K562 (cell line): ENCODE results near the gene PRSS21. TPM values are rescaled to one million over a fixed set of nuclear protein-coding genes. Genes with fewer than 3 reads are reported as not detected.

Experiments
- FIP1L1 ChIP-seq: fragments of 200-400 bp; formaldehyde crosslinking; IDR thresholded peaks from 2 replicates; pipeline ENCODE4 v1.6.1; 2018; ENCODE audit warnings: mild to moderate bottlenecking, low read depth, low read length; ENCODE audit not compliant: poor library complexity, severe bottlenecking
- GTF2F1 ChIP-seq: IDR thresholded peaks from 2 replicates; pipeline ENCODE4 v1.6.1; 2011; ENCODE audit warnings: low read depth, low read length, improper control_type of control experiment
- HEY1 ChIP-seq: fragments of 250-450 bp; sonication (Bioruptor Pico); IDR thresholded peaks from 2 replicates; pipeline ENCODE4 v1.5.0; 2020; ENCODE audit warnings: mild to moderate bottlenecking, moderate library complexity, borderline replicate concordance
- NEUROD1 ChIP-seq: fragments of 150-350 bp; IDR thresholded peaks from 2 replicates; pipeline ENCODE4 v1.6.1; 2014; ENCODE audit warnings: borderline replicate concordance, low read length, low read depth; ENCODE audit not compliant: partially characterized antibody
- ZNF707 ChIP-seq: fragments of 250-450 bp; sonication (Bioruptor Pico); conservative IDR thresholded peaks from 2 replicates; pipeline ENCODE4 v1.8.0; 2022; ENCODE audit warnings: inconsistent platforms, mild to moderate bottlenecking, moderate library complexity
- polyA plus RNA-seq, 8 experiments: library from polyadenylated mRNA; depleted of rRNA in 4 of 8; stranded (reverse) in 5 of 8; unstranded in 3 of 8; fragments of >200 nt; fragmentation: Nextera tagmentation in 2 of 8; fragmentation: Illumina TruSeq in 1 of 8; extraction: Ambion mirVana in 2 of 8; extraction: Trizol in 1 of 8; gene quantifications; 2 replicates each; pipeline versions ENCODE4 v1.2.1 to v1.2.3, GENCODE V29; 2011 to 2014; ENCODE audit warnings: inconsistent platforms in 1 of 8, missing spikeins in 1 of 8
- total RNA-seq, 7 experiments: library from RNA; depleted of rRNA in 6 of 7; stranded (reverse); fragments of >200 nt in 6 of 7; fragmentation: Illumina TruSeq in 2 of 7; extraction: Trizol in 2 of 7; gene quantifications; 2 replicates each; pipeline versions ENCODE4 v1.2.1 to v1.2.3, GENCODE V29; 2011 to 2021; ENCODE audit warnings: low replicate concordance in 1 of 7
- TF ChIP-seq, protein P1 (sequence below), 3 experiments: fragments of 200-800 bp in 1 of 3; fragments of 250-450 bp in 1 of 3; fragments of 450-650 bp in 1 of 3; sonication (Bioruptor Pico) in 1 of 3; sonication (Bioruptor generic) in 1 of 3; formaldehyde crosslinking in 1 of 3; IDR thresholded peaks; 2 replicates each; pipeline versions ENCODE4 v1.6.1 to v1.8.0; 2016 to 2022; ENCODE audit warnings: mild to moderate bottlenecking in 2 of 3, missing genetic modification characterization in 2 of 3, missing compliant biosample characterization in 1 of 3, moderate library complexity in 1 of 3
- TF ChIP-seq, protein P2 (sequence below), 2 experiments: fragments of 450-650 bp in 1 of 2; sonication (generic) in 1 of 2; formaldehyde crosslinking in 1 of 2; IDR thresholded peaks; 2 replicates each; pipeline versions ENCODE4 v1.7.1 to v1.9.0; 2016 to 2022; ENCODE audit warnings: inconsistent platforms in 1 of 2, mild to moderate bottlenecking in 1 of 2, missing genetic modification reagents in 1 of 2
- TF ChIP-seq, protein P3 (sequence below): fragments of 450-650 bp; IDR thresholded peaks from one replicate; pipeline ENCODE4 v1.6.1; 2018; ENCODE audit warnings: mild to moderate bottlenecking, moderate library complexity; ENCODE audit not compliant: partially characterized antibody

The PRSS21 gene
- total and polyA plus RNA-seq, 9 of the 15 experiments (the other 6 are each of a cell fraction or from before 2014, with no cell fraction given), result 12.1 to 121 (median 61.3) TPM

DNA sequence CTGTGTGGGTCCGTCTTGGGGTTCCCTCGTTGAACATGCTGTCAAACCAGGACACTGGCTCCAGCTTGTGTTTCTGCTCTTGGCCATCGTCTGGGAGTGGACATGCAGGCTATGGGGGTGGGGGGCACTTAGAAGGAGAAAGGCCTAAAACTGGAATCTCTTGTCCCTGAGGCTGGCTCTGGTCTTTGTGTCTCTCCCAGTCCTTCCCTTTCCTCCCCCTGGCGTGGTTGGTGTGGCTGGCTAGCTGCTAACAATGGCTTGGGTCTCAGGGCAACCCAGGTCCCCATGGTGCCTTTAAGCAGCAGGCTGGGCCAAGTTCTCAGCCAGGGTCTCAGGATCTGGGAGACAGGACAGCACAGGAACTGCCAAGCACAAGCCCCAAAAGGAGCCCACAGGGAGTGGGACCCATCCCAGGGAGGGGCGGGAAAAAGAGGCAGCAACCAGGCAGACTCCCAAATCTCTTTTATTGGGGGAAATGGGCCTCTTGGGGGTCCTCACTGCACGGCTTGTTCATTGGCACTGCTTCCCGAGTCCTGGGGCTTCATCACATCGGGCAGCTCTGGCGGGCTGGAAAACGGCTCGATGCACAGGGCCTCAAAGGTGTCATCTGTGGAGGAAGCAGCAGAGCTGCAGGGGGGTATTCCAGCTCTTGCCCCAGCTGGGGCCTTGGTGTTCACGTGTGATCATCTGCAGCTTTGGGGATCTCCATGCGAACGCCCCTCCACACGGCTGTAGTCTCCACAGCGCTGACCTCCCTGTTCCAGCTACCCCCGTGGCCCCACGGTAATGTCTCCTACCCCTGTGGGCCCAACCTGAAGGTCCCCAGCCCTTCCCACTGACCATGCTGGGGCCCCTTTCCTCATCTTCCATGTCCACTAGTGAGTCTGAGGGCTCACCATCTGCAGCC lies 45.3 kb upstream of the PRSS21 start (continued):
- TF ChIP-seq ZNF707 (CRISPR knock-in tag) (no peak), HEY1 (CRISPR knock-in tag) (no peak), NEUROD1 (no peak), FIP1L1 (peak; percentile 40), GTF2F1 (no peak)
- TF ChIP-seq, protein P1, sequence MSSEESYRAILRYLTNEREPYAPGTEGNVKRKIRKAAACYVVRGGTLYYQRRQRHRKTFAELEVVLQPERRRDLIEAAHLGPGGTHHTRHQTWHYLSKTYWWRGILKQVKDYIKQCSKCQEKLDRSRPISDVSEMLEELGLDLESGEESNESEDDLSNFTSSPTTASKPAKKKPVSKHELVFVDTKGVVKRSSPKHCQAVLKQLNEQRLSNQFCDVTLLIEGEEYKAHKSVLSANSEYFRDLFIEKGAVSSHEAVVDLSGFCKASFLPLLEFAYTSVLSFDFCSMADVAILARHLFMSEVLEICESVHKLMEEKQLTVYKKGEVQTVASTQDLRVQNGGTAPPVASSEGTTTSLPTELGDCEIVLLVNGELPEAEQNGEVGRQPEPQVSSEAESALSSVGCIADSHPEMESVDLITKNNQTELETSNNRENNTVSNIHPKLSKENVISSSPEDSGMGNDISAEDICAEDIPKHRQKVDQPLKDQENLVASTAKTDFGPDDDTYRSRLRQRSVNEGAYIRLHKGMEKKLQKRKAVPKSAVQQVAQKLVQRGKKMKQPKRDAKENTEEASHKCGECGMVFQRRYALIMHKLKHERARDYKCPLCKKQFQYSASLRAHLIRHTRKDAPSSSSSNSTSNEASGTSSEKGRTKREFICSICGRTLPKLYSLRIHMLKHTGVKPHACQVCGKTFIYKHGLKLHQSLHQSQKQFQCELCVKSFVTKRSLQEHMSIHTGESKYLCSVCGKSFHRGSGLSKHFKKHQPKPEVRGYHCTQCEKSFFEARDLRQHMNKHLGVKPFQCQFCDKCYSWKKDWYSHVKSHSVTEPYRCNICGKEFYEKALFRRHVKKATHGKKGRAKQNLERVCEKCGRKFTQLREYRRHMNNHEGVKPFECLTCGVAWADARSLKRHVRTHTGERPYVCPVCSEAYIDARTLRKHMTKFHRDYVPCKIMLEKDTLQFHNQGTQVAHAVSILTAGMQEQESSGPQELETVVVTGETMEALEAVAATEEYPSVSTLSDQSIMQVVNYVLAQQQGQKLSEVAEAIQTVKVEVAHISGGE (CRISPR knock-in tag; IDR thresholded peaks at IDR 0.05), result no peak
- TF ChIP-seq, protein P2, sequence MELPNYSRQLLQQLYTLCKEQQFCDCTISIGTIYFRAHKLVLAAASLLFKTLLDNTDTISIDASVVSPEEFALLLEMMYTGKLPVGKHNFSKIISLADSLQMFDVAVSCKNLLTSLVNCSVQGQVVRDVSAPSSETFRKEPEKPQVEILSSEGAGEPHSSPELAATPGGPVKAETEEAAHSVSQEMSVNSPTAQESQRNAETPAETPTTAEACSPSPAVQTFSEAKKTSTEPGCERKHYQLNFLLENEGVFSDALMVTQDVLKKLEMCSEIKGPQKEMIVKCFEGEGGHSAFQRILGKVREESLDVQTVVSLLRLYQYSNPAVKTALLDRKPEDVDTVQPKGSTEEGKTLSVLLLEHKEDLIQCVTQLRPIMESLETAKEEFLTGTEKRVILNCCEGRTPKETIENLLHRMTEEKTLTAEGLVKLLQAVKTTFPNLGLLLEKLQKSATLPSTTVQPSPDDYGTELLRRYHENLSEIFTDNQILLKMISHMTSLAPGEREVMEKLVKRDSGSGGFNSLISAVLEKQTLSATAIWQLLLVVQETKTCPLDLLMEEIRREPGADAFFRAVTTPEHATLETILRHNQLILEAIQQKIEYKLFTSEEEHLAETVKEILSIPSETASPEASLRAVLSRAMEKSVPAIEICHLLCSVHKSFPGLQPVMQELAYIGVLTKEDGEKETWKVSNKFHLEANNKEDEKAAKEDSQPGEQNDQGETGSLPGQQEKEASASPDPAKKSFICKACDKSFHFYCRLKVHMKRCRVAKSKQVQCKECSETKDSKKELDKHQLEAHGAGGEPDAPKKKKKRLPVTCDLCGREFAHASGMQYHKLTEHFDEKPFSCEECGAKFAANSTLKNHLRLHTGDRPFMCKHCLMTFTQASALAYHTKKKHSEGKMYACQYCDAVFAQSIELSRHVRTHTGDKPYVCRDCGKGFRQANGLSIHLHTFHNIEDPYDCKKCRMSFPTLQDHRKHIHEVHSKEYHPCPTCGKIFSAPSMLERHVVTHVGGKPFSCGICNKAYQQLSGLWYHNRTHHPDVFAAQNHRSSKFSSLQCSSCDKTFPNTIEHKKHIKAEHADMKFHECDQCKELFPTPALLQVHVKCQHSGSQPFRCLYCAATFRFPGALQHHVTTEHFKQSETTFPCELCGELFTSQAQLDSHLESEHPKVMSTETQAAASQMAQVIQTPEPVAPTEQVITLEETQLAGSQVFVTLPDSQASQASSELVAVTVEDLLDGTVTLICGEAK (IDR thresholded peaks at IDR 0.05), result no peak
- TF ChIP-seq, protein P2 (CRISPR knock-in tag; IDR thresholded peaks at IDR 0.05), result no peak
- TF ChIP-seq, protein P3, sequence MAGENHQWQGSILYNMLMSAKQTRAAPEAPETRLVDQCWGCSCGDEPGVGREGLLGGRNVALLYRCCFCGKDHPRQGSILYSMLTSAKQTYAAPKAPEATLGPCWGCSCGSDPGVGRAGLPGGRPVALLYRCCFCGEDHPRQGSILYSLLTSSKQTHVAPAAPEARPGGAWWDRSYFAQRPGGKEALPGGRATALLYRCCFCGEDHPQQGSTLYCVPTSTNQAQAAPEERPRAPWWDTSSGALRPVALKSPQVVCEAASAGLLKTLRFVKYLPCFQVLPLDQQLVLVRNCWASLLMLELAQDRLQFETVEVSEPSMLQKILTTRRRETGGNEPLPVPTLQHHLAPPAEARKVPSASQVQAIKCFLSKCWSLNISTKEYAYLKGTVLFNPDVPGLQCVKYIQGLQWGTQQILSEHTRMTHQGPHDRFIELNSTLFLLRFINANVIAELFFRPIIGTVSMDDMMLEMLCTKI, result no peak
